Body of pancreas (tissue), 4 donors: ENCODE results near the gene RNF223. TPM values are rescaled to one million over a fixed set of nuclear protein-coding genes. Genes with fewer than 3 reads are reported as not detected.
A peak's percentile ranks its signal among the peaks of the same experiment; 100 is the strongest.

Experiments used
- ATAC-seq: fragments of 150-250 bp; one replicate; pipeline ENCODE4 v1.9.1; 2016
- DNase-seq, 4 donors: peaks; one replicate each; pipeline ENCODE4 v3.0.0-alpha.2; 2019
- H3K27ac ChIP-seq, 4 donors: fragments of 200-600 bp; sonication (generic); 1 replicate in 3 of 4; 2 replicates in 1 of 4; pipeline versions ENCODE4 v1.5.1 to v1.6.1; 2016 to 2019; ENCODE audit warnings: mild to moderate bottlenecking in 1 of 4, mixed read lengths in 1 of 4, moderate library complexity in 1 of 4
- H3K27me3 ChIP-seq, 2 donors: fragments of 200-600 bp; sonication (generic); one replicate each; pipeline ENCODE4 v1.6.0; 2016; ENCODE audit warnings: mild to moderate bottlenecking in 1 of 2
- H3K36me3 ChIP-seq, 2 donors: fragments of 200-600 bp; sonication (generic); replicated peaks in 1 of 2; 2 replicates each; pipeline ENCODE4 v1.5.1; 2016; ENCODE audit warnings: low read depth in 2 of 2; ENCODE audit not compliant: insufficient read depth in 1 of 2
- H3K4me1 ChIP-seq: fragments of 200-600 bp; sonication (generic); one replicate; pipeline ENCODE4 v1.6.0; 2016
- H3K4me3 ChIP-seq, 2 donors: fragments of 200-600 bp; sonication (generic); 1 replicate in 1 of 2; 2 replicates in 1 of 2; pipeline ENCODE4 v1.5.1; 2016 to 2019
- H3K9me3 ChIP-seq, 3 donors: fragments of 200-600 bp; sonication (generic); 1 replicate in 2 of 3; 2 replicates in 1 of 3; pipeline ENCODE4 v1.5.1; 2016
- CTCF ChIP-seq, 7 experiments: fragments of 450-650 bp in 4 of 7; fragments of 200-600 bp in 3 of 7; sonication (generic) in 3 of 7; IDR thresholded peaks; one replicate each; pipeline ENCODE4 v1.5.1; 2016 to 2019; ENCODE audit warnings: antibody characterized with exemption in 7 of 7
- POLR2A ChIP-seq, 3 donors: fragments of 450-650 bp; IDR thresholded peaks; one replicate each; pipeline ENCODE4 v1.6.1; 2016; ENCODE audit warnings: antibody characterized with exemption in 3 of 3, mild to moderate bottlenecking in 2 of 3
- WGBS, 2 donors: methylation state at CpG; one replicate each; pipeline ENCODE4 v1.1.5; 2017; 5-methylcytosine and 5-hydroxymethylcytosine counted together
- intact Hi-C: fragments of 100-400 bp; cut with DNase I; formaldehyde crosslinking; loops from one replicate; pipeline ENCODE4 v1.15.1; 2023
- total RNA-seq, 2 donors: library from RNA; depleted of rRNA; stranded (reverse); fragments of >200 nt; gene quantifications; one replicate each; pipeline ENCODE4 v1.1.0, GENCODE V29; 2016

RNF223 gene
- under 1 TPM in 1 of 2 donors, not detected in 1; 0.26 TPM for total RNA-seq

- Histone ChIP-seq H3K27me3 (no peaks in the 10 kb centered on the region), H3K4me3 (no peak within 1 kb of the TSS), H3K27ac (peak within 1 kb of the TSS in 3 of 4 donors; percentile 12 to 62 (median 21)), H3K9me3 (no peaks in the 10 kb centered on the region), H3K4me1 (peaks cover 16% of the 10 kb centered on the region), H3K36me3 (no peaks in the 10 kb centered on the region)
- WGBS, 2 donors, result 35 to 46% methylated on average over 4 to 32 of the region's 35 CpGs
- TF ChIP-seq POLR2A (IDR thresholded peaks at IDR 0.05) (peak; percentile 20 to 42 (median 37)), CTCF (IDR thresholded peaks at IDR 0.05) (no peak)
- intact Hi-C loops, result no loop called here
- DNase-seq, result peak; percentile 37 to 73 (median 53)
- peak; percentile 41 for ATAC-seq
Measured at GRCh38 chr1:1073743-1074587, at the start of gene RNF223. Gene RNF223, minus strand, starts transcription at chr1:1074306. Its CDS starts 1,740 bp downstream, at chr1:1072566.

GRCh38 chr1:1122981-1123480 is 48.9 kb upstream of the RNF223 start:
- H3K27me3 ChIP-seq, result no peaks in the 10 kb centered on the region
- no peaks in the 10 kb centered on the region for H3K9me3 ChIP-seq
- no peak for TF ChIP-seq POLR2A (IDR thresholded peaks at IDR 0.05)
- no peak for TF ChIP-seq CTCF (IDR thresholded peaks at IDR 0.05)
- WGBS, 2 donors, result 79 to 90% methylated on average over 9 to 18 of the region's 18 CpGs
- intact Hi-C loops, result loop anchor here (5.0 kb wide), 1 partner anchor 169 kb away; no protein-coding TSS in a partner anchor
- ATAC-seq (no peak), DNase-seq (no peak)
- no peak overlapping the region for H3K27ac ChIP-seq
- H3K36me3 ChIP-seq, result no peaks in the 10 kb centered on the region
- peaks cover 35% of the 10 kb centered on the region for H3K4me1 ChIP-seq
- no peak overlapping the region for H3K4me3 ChIP-seq

GRCh38 chr1:1122078-1122811 is 48.1 kb upstream of the RNF223 start:
- intact Hi-C loops, result loop anchor here (5.0 kb wide), 1 partner anchor 170 kb away; no protein-coding TSS in a partner anchor
- DNase-seq, result peak; percentile 82 to 87 (median 86)
- Histone ChIP-seq H3K27me3 (no peaks in the 10 kb centered on the region), H3K4me1 (peaks cover 27% of the 10 kb centered on the region), H3K4me3 (no peak overlapping the region), H3K36me3 (no peaks in the 10 kb centered on the region), H3K27ac (no peak overlapping the region), H3K9me3 (no peaks in the 10 kb centered on the region)
- TF ChIP-seq POLR2A (IDR thresholded peaks at IDR 0.05) (no peak), CTCF (IDR thresholded peaks at IDR 0.05) (peak; percentile 84 to 96 (median 92))
- WGBS, 2 donors, result 5 to 20% methylated on average over 3 to 32 of the region's 39 CpGs
- peak; percentile 93 for ATAC-seq

GRCh38 chr1:1121611-1122077 is 47.5 kb upstream of the RNF223 start:
- Histone ChIP-seq H3K9me3 (no peaks in the 10 kb centered on the region), H3K4me3 (no peak overlapping the region), H3K36me3 (no peaks in the 10 kb centered on the region), H3K27me3 (no peaks in the 10 kb centered on the region), H3K4me1 (peaks cover 25% of the 10 kb centered on the region), H3K27ac (no peak overlapping the region)
- no peak for DNase-seq
- ATAC-seq, result peak; percentile 31
- WGBS, 2 donors, result 12% methylated on average over 9 of the region's 15 CpGs; no CpG with 5 or more reads in 1 of the 2 donors
- intact Hi-C loops, result loop anchor here (5.0 kb wide), 1 partner anchor 171 kb away; no protein-coding TSS in a partner anchor
- no peak for TF ChIP-seq CTCF (IDR thresholded peaks at IDR 0.05)
- TF ChIP-seq POLR2A (IDR thresholded peaks at IDR 0.05), result no peak
